Peyer's patch (tissue), 4 donors: ENCODE data around the gene ACVR1. TPM values are rescaled to one million over a fixed set of nuclear protein-coding genes. Genes with fewer than 3 reads are reported as not detected.

Experiments
- DNase-seq, 3 donors: peaks; one replicate each; pipeline ENCODE4 v3.0.0-alpha.2; 2017 to 2019
- H3K27ac ChIP-seq, 4 donors: fragments of 200-600 bp; sonication (generic); one replicate each; pipeline ENCODE4 v1.5.1; 2016 to 2019
- H3K27me3 ChIP-seq, 2 donors: fragments of 200-600 bp; sonication (generic); one replicate each; pipeline ENCODE4 v1.5.1; 2019
- H3K36me3 ChIP-seq, 3 donors: fragments of 200-600 bp; sonication (generic); one replicate each; pipeline ENCODE4 v1.5.1; 2016 to 2019
- H3K4me1 ChIP-seq, 4 donors: fragments of 200-600 bp; sonication (generic); one replicate each; pipeline ENCODE4 v1.5.1; 2016 to 2019
- H3K4me3 ChIP-seq, 4 donors: fragments of 200-600 bp; sonication (generic); 1 replicate in 3 of 4; 2 replicates in 1 of 4; pipeline ENCODE4 v1.5.1; 2016 to 2019; ENCODE audit warnings: mild to moderate bottlenecking in 1 of 4
- H3K9me3 ChIP-seq, 4 donors: fragments of 200-600 bp; sonication (generic); one replicate each; pipeline ENCODE4 v1.5.1; 2016 to 2019; ENCODE audit warnings: mild to moderate bottlenecking in 1 of 4
- POLR2A ChIP-seq, 2 donors: fragments of 450-650 bp; IDR thresholded peaks; one replicate each; pipeline ENCODE4 v1.5.1; 2017; ENCODE audit warnings: antibody characterized with exemption in 2 of 2, mild to moderate bottlenecking in 2 of 2, moderate library complexity in 2 of 2
- total RNA-seq, 4 donors: library from RNA; depleted of rRNA; stranded (reverse); fragments of >200 nt; gene quantifications; one replicate each; pipeline ENCODE4 v1.1.0, GENCODE V29; 2016
- TF ChIP-seq, protein P1 (sequence below), 6 experiments: fragments of 450-650 bp in 4 of 6; fragments of 200-600 bp in 2 of 6; sonication (generic) in 1 of 6; IDR thresholded peaks; one replicate each; pipeline ENCODE4 v1.5.1; 2017 to 2019; ENCODE audit warnings: antibody characterized with exemption in 6 of 6, mild to moderate bottlenecking in 3 of 6, moderate library complexity in 1 of 6

The ACVR1 gene
- total RNA-seq, 4 donors from 2014 or later = 11.8 to 16.5 (median 14.3) TPM

DNA sequence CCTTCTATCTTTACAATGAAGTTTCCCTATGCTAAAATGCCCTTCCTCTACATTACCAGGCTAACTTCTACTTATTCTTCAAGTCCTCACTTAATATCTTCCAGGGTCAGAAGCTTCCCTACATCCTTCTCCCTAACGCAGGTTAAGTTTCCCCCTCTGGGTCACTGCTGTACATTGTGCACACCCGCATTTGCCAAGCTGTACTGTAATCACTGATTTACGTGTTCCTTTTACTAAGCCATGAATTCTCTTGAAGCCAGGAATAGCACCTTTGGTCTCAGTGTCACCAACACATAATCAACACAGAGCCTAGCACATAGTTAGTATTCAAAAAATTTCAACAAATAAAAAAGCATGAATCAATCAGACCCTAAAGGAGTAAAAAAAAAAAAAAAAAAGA lies 22.3 kb downstream of the ACVR1 start:
- Histone ChIP-seq H3K4me1 (no peaks in the 10 kb centered on the region), H3K27me3 (no peaks in the 10 kb centered on the region), H3K27ac (no peak overlapping the region), H3K9me3 (no peaks in the 10 kb centered on the region), H3K4me3 (no peak overlapping the region), H3K36me3 (peaks cover 0 to under 1% (median 0%) of the 10 kb centered on the region in 3 donors)
- TF ChIP-seq POLR2A (IDR thresholded peaks at IDR 0.05) = no peak
- TF ChIP-seq, protein P1, sequence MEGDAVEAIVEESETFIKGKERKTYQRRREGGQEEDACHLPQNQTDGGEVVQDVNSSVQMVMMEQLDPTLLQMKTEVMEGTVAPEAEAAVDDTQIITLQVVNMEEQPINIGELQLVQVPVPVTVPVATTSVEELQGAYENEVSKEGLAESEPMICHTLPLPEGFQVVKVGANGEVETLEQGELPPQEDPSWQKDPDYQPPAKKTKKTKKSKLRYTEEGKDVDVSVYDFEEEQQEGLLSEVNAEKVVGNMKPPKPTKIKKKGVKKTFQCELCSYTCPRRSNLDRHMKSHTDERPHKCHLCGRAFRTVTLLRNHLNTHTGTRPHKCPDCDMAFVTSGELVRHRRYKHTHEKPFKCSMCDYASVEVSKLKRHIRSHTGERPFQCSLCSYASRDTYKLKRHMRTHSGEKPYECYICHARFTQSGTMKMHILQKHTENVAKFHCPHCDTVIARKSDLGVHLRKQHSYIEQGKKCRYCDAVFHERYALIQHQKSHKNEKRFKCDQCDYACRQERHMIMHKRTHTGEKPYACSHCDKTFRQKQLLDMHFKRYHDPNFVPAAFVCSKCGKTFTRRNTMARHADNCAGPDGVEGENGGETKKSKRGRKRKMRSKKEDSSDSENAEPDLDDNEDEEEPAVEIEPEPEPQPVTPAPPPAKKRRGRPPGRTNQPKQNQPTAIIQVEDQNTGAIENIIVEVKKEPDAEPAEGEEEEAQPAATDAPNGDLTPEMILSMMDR (IDR thresholded peaks at IDR 0.05) = no peak
- no peak for DNase-seq

DNA sequence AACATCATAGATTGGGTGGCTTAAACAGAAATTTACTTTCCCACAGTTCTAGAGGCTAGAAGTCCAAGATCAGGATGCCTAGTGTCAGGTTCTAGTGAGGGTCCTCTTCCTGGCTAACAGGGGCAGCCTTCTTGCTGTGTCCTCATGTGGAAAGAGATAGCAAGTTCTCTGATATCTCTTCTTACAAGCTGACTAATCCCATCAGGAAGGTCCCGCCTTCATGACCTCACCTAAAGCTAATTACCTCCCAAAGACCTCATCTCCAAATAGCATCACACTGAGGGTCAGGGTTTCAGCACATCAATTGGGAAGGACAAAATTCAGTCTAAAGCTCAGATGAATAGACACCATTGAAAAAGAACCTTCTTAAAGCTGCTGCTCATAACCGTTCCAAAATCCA lies 22.9 kb downstream of the ACVR1 start:
- no peaks in the 10 kb centered on the region for H3K36me3 ChIP-seq
- no peak overlapping the region for H3K4me3 ChIP-seq
- no peaks in the 10 kb centered on the region for H3K4me1 ChIP-seq
- no peak for DNase-seq
- TF ChIP-seq, protein P1 (IDR thresholded peaks at IDR 0.05) = no peak
- TF ChIP-seq POLR2A (IDR thresholded peaks at IDR 0.05) = no peak
- no peaks in the 10 kb centered on the region for H3K9me3 ChIP-seq
- no peaks in the 10 kb centered on the region for H3K27me3 ChIP-seq
- H3K27ac ChIP-seq = no peak overlapping the region

DNA sequence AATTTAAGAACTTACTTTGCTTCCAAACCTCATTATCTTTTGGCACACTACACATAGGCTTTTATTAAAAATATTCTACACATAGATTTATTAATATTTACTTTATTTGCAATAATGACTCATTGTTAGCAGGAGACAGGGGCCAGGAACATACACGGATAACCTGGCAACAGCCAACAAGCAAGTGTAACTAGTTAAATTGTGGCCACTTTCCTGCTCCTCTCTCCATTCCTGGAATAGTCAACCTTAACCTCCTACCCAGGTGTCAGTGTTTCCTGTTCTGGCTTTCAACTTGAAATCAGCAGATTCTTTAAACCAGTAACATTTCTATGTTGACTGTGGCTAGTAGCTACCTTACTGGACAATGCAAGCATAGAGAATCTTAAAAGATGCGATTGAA lies 26.5 kb downstream of the ACVR1 start:
- H3K4me1 ChIP-seq = no peaks in the 10 kb centered on the region
- no peak for DNase-seq
- no peak for TF ChIP-seq POLR2A (IDR thresholded peaks at IDR 0.05)
- TF ChIP-seq, protein P1 (IDR thresholded peaks at IDR 0.05) = no peak
- no peaks in the 10 kb centered on the region for H3K9me3 ChIP-seq
- no peak overlapping the region for H3K4me3 ChIP-seq
- no peaks in the 10 kb centered on the region for H3K27me3 ChIP-seq
- H3K36me3 ChIP-seq = no peaks in the 10 kb centered on the region
- H3K27ac ChIP-seq = no peak overlapping the region

DNA sequence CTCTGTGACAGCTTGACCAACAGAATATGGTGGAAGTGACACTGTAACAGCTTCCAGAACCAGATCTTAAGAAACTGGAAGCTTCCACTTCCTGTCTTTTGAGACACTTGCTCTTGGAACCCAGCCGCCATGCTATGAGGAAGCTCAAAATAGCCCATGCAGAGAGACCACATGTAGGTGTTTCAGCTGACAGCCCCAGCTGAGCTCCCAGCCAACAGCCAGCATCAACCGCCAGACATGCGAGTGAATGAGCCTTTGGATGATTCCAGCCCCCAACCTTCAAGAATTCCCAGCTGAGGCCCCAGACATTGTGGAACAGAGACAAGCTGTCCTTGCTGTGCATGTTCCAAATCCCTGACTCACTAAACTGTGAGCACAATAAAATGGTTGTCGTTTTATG lies 27.9 kb downstream of the ACVR1 start:
- TF ChIP-seq POLR2A (IDR thresholded peaks at IDR 0.05) = no peak
- TF ChIP-seq, protein P1 (IDR thresholded peaks at IDR 0.05) = no peak
- H3K27me3 ChIP-seq = no peaks in the 10 kb centered on the region
- no peak overlapping the region for H3K4me3 ChIP-seq
- H3K27ac ChIP-seq = no peak overlapping the region
- no peaks in the 10 kb centered on the region for H3K4me1 ChIP-seq
- H3K36me3 ChIP-seq = no peaks in the 10 kb centered on the region
- no peaks in the 10 kb centered on the region for H3K9me3 ChIP-seq
- no peak for DNase-seq

DNA sequence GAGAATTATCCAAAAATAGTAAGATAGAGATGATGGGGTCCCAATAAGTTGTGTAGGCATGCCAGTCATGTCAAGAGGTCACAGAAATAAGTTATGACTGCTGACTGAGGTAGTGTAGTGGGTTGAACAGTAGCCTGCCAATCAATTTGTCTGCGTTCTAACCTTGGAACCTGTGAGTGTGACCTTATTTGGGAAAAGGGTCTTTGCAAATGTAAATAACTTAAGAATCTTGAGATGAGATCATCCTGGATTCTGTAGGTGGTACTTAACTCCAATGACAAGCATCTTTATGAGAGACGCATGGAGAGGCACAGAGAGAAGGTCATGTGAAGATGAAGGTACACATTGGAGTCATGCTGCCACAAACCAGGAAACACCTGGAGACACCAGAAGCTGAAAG lies 31.0 kb downstream of the ACVR1 start:
- no peaks in the 10 kb centered on the region for H3K36me3 ChIP-seq
- H3K4me1 ChIP-seq = peaks cover 0 to 24% (median 3%) of the 10 kb centered on the region in 4 donors
- H3K27me3 ChIP-seq = no peaks in the 10 kb centered on the region
- TF ChIP-seq, protein P1 (IDR thresholded peaks at IDR 0.05) = no peak
- TF ChIP-seq POLR2A (IDR thresholded peaks at IDR 0.05) = no peak
- DNase-seq = no peak
- H3K27ac ChIP-seq = no peak overlapping the region
- H3K4me3 ChIP-seq = no peak overlapping the region
- no peaks in the 10 kb centered on the region for H3K9me3 ChIP-seq

DNA sequence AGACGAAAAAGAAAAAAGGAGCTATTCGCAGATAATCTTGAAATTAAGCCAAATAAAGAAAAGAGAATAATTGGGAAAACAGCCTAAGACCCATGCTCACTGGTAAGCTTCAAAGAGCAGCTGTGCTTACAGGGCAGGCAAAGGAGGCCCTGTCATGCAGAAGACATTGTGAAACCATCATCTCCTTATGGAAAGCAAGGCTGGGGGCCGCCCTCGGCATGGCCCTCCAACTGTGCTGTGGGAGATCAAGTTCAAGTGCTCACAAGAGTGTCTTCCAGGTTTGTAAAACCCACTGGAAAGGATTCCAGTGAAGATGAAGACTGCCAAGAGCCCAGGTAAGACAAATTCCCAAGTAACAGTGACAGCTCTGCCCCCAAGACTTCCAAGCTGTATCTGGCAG lies 32.2 kb downstream of the ACVR1 start:
- H3K9me3 ChIP-seq = no peaks in the 10 kb centered on the region
- TF ChIP-seq POLR2A (IDR thresholded peaks at IDR 0.05) = no peak
- TF ChIP-seq, protein P1 (IDR thresholded peaks at IDR 0.05) = no peak
- H3K4me1 ChIP-seq = peaks cover 0 to 35% (median 3%) of the 10 kb centered on the region in 4 donors
- DNase-seq = no peak
- no peaks in the 10 kb centered on the region for H3K27me3 ChIP-seq
- H3K4me3 ChIP-seq = no peak overlapping the region
- no peaks in the 10 kb centered on the region for H3K36me3 ChIP-seq
- H3K27ac ChIP-seq = no peak overlapping the region
